ENCODE measurements around the gene PRKN. TPM values are rescaled to one million over a fixed set of nuclear protein-coding genes. Genes with fewer than 3 reads are reported as not detected.

PRKN gene
- total and polyA plus RNA-seq, 2 donors (not counting 3 experiments of a cell fraction or from before 2014, with no cell fraction given), result 0.06 TPM; not detected in 1

DNA sequence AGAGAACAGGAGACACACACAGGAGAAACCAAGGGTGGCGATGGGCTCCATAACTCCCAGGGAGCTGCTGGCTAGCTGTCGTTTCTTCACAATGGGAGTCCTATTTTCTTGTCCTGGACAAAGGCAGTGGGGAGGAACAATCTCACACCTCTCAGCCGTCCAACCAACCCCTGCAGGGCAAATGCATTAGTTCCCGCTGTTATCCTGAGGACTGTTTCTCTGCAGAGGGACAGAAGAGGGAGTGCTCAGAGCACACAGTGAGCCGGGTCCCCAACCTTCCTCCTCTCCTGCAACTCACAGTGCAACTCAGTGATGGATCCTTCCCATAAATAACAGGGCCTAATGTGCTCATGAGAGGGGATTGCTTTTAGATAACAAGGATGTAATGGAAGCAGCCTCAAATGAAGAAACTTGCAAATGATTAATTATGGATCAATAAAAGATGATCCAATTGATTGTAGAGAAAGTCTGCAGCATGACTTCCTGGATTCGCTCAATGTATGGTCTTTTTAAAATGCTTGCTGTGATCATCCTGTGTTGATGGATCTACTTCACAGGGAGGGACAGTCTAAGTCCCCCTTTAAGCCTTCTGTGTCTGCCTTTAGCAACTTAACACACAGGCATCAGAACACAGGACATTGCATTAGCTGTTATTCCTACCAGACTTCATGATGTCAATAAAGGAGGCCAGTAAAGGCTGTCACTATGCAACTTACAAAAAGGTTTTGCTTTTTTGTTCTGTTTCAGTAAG, 1000.3 kb downstream of the PRKN start:
- Histone ChIP-seq H3K4me1 (ENCODE audit: control insufficient read depth, extremely low read depth, insufficient read depth, low read length) (no peaks in the 10 kb centered on the region), H4K20me1 (replicated peaks; ENCODE audit: control insufficient read depth, extremely low read depth, insufficient read depth, low read length) (no peaks in the 10 kb centered on the region), H3K4me3 (replicated peaks in 1 of 3; ENCODE audit: insufficient read depth in 1 of 3, low read depth in 1 of 3, low read length in 3 of 3) (no peak overlapping the region), H3K9me3 (replicated peaks; ENCODE audit: control insufficient read depth, insufficient read depth, low read length) (no peaks in the 10 kb centered on the region), H3K79me2 (ENCODE audit: control insufficient read depth, insufficient read depth, low read length) (no peaks in the 10 kb centered on the region), H2AFZ (ENCODE audit: low read depth, low read length) (no peak overlapping the region), H3K9ac (replicated peaks; ENCODE audit: extremely low read depth, insufficient read depth, low read length) (no peak overlapping the region), H3K27me3 (ENCODE audit: control insufficient read depth in 2 of 2, insufficient read depth in 2 of 2, low read length in 2 of 2) (no peaks in the 10 kb centered on the region), H3K9me1 (replicated peaks; ENCODE audit: control insufficient read depth, extremely low read depth, insufficient read depth, low read length) (no peaks in the 10 kb centered on the region), H3K36me3 (ENCODE audit: control insufficient read depth in 2 of 2, extremely low read depth in 1 of 2, insufficient read depth in 2 of 2, low read length in 2 of 2) (no peaks in the 10 kb centered on the region), H3K27ac (ENCODE audit: insufficient read depth, low read depth, low read length) (no peak overlapping the region), H3K4me2 (ENCODE audit: insufficient read depth, low read length) (no peak overlapping the region)
- dilution Hi-C loops (cut with MboI; ENCODE audit: extremely low pct_ligation_motif_present, low sequenced_read_pairs) (no loop called here), intact Hi-C loops (cut with micrococcal nuclease) (no loop called here)
- ChIA-PET CTCF (no interaction called here), POLR2A (no interaction called here)
- DNase-seq (ENCODE audit: low read depth, low spot score) (no peak), FAIRE-seq (no peak)
- no TSS peak for BruUV-seq (replicated peaks)
- TF ChIP-seq, protein P1, sequence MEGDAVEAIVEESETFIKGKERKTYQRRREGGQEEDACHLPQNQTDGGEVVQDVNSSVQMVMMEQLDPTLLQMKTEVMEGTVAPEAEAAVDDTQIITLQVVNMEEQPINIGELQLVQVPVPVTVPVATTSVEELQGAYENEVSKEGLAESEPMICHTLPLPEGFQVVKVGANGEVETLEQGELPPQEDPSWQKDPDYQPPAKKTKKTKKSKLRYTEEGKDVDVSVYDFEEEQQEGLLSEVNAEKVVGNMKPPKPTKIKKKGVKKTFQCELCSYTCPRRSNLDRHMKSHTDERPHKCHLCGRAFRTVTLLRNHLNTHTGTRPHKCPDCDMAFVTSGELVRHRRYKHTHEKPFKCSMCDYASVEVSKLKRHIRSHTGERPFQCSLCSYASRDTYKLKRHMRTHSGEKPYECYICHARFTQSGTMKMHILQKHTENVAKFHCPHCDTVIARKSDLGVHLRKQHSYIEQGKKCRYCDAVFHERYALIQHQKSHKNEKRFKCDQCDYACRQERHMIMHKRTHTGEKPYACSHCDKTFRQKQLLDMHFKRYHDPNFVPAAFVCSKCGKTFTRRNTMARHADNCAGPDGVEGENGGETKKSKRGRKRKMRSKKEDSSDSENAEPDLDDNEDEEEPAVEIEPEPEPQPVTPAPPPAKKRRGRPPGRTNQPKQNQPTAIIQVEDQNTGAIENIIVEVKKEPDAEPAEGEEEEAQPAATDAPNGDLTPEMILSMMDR (IDR thresholded peaks at IDR 0.05; ENCODE audit: extremely low read depth in 1 of 2, insufficient read depth in 1 of 2, low read depth in 1 of 2, low read length in 2 of 2), result no peak
- TF ChIP-seq GATA2 (IDR thresholded peaks at IDR 0.05; ENCODE audit: insufficient read depth, insufficient read length, low read depth, low read length) (no peak), POLR2AphosphoS5 (IDR thresholded peaks at IDR 0.05; ENCODE audit: insufficient read depth, low read depth, low read length) (no peak), FOS (IDR thresholded peaks at IDR 0.05; ENCODE audit: borderline replicate concordance, insufficient read depth, low read length) (no peak), POLR2A (IDR thresholded peaks at IDR 0.05; ENCODE audit: low read depth, low read length) (no peak), JUN (IDR thresholded peaks at IDR 0.05; ENCODE audit: borderline replicate concordance, insufficient read depth, insufficient read length, low read depth) (no peak), MYC (IDR thresholded peaks at IDR 0.05; ENCODE audit: low read depth, low read length) (no peak), EZH2 (IDR thresholded peaks at IDR 0.05; ENCODE audit: borderline replicate concordance, low read depth, low read length, severe bottlenecking) (no peak)
- TF ChIP-seq, protein P2, sequence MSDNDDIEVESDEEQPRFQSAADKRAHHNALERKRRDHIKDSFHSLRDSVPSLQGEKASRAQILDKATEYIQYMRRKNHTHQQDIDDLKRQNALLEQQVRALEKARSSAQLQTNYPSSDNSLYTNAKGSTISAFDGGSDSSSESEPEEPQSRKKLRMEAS (IDR thresholded peaks at IDR 0.05; ENCODE audit: insufficient read depth, insufficient read length), result no peak

Data from endothelial cell of umbilical vein (primary cell).